ENCODE results near the gene CKS2. TPM values are rescaled to one million over a fixed set of nuclear protein-coding genes. Genes with fewer than 3 reads are reported as not detected.
"Not testable (repeated sequence)": the region's sequence is repeated elsewhere in the genome, so short reads cannot be mapped to it uniquely, and the experiment has no call there.

CKS2 gene
- total RNA-seq: 100 to 1,000 TPM; 236 to 256 TPM

GRCh38 chr9:89310475-89311345 lies at the start of gene CKS2:
CKS2 (plus strand) TSS chr9:89311195; CDS start chr9:89311293, 98 bp downstream.
- H3K36me3 Mint-ChIP-seq (ENCODE audit: low read depth): peaks cover 58% of the 10 kb centered on the region
- DNase-seq (peak; percentile 100), ATAC-seq (peak; percentile 92)
- peak within 1 kb of the TSS; percentile 87 for H3K4me3 Mint-ChIP-seq
- H3K9me3 Mint-ChIP-seq (ENCODE audit: low read depth): no peaks in the 10 kb centered on the region
- intact Hi-C loops (cut with DNase I, micrococcal nuclease): loop anchor here (1.0 to 10.0 kb wide), 5 partner anchors 8 to 1336 kb away; partner anchors contain the start of genes SECISBP2 (in 2 of the 2) and CDK20 (in 1 of the 2)
- no peaks in the 10 kb centered on the region for H3K27me3 Mint-ChIP-seq
- ChIA-PET POLR2A (interaction anchor here (1.4 kb wide), 1 partner anchor 15 kb away, joined by 4 read pairs; no protein-coding TSS in a partner anchor), CTCF (interaction anchor here (0.7 kb wide), 1 partner anchor 8 kb away, joined by 7 read pairs; the partner anchor contains the start of gene SECISBP2)
- peaks cover 39% of the 10 kb centered on the region for H3K4me1 Mint-ChIP-seq
- peak within 1 kb of the TSS; percentile 97 for H3K27ac Mint-ChIP-seq

- CTCF ChIA-PET: interaction anchor here (0.6 to 1.2 kb wide), 2 partner anchors 73 to 126 kb away, joined by 3 read pairs; no protein-coding TSS in a partner anchor
Observed at GRCh38 chr9:89273528-89274279, 37.3 kb upstream of the CKS2 start.

GRCh38 chr9:89274838-89275237 lies 36.2 kb upstream of the CKS2 start:
- DNase-seq: peak; percentile 63
- peaks cover 4% of the 10 kb centered on the region for H3K27me3 Mint-ChIP-seq
- H3K4me3 Mint-ChIP-seq: no peak overlapping the region
- peaks cover 33% of the 10 kb centered on the region for H3K4me1 Mint-ChIP-seq
- H3K9me3 Mint-ChIP-seq (ENCODE audit: low read depth): peaks cover 26% of the 10 kb centered on the region
- peak; percentile 91 for ATAC-seq
- peaks cover 12% of the 10 kb centered on the region for H3K36me3 Mint-ChIP-seq (ENCODE audit: low read depth)
- H3K27ac Mint-ChIP-seq: no peak overlapping the region
- POLR2A ChIA-PET: no interaction called here
- intact Hi-C loops (cut with DNase I, micrococcal nuclease): loop anchor here (5.0 kb wide), 4 partner anchors 93 to 683 kb away; no protein-coding TSS in a partner anchor
- CTCF ChIA-PET: no interaction called here

More at GRCh38 chr9:89273528-89274279, 37.3 kb upstream of the CKS2 start:
- ATAC-seq (no peak), DNase-seq (no peak)
- Mint-ChIP-seq H3K4me3 (no peak overlapping the region), H3K9me3 (ENCODE audit: low read depth) (peaks cover 26% of the 10 kb centered on the region), H3K27ac (no peak overlapping the region), H3K36me3 (ENCODE audit: low read depth) (peaks cover 12% of the 10 kb centered on the region), H3K27me3 (peaks cover 4% of the 10 kb centered on the region), H3K4me1 (peaks cover 26% of the 10 kb centered on the region)
- intact Hi-C loops (cut with DNase I, micrococcal nuclease): no loop called here
- POLR2A ChIA-PET: interaction anchor here (0.7 kb wide), 1 partner anchor 29 kb away, joined by 3 read pairs; no protein-coding TSS in a partner anchor

GRCh38 chr9:89276040-89276439 lies 35.0 kb upstream of the CKS2 start:
- H3K9me3 Mint-ChIP-seq (ENCODE audit: low read depth): peaks cover 26% of the 10 kb centered on the region
- CTCF ChIA-PET, H3K27ac Mint-ChIP-seq, H3K4me3 Mint-ChIP-seq, DNase-seq, ATAC-seq, H3K27me3 Mint-ChIP-seq, POLR2A ChIA-PET: not testable (repeated sequence)
- H3K36me3 Mint-ChIP-seq (ENCODE audit: low read depth): peaks cover 12% of the 10 kb centered on the region
- intact Hi-C loops (cut with DNase I, micrococcal nuclease): loop anchor here (5.0 kb wide), 4 partner anchors 94 to 684 kb away; no protein-coding TSS in a partner anchor
- H3K4me1 Mint-ChIP-seq: peaks cover 35% of the 10 kb centered on the region

- no peak for DNase-seq
- ChIA-PET CTCF (interaction anchor here (0.6 to 1.5 kb wide), 3 partner anchors 46 to 617 kb away, joined by 3 read pairs; no protein-coding TSS in a partner anchor), POLR2A (no interaction called here)
- Mint-ChIP-seq H3K4me1 (peaks cover 35% of the 10 kb centered on the region), H3K9me3 (ENCODE audit: low read depth) (peaks cover 26% of the 10 kb centered on the region), H3K27ac (no peak overlapping the region), H3K36me3 (ENCODE audit: low read depth) (peaks cover 9% of the 10 kb centered on the region), H3K4me3 (no peak overlapping the region), H3K27me3 (peaks cover 2% of the 10 kb centered on the region)
- ATAC-seq: no peak
- intact Hi-C loops (cut with DNase I, micrococcal nuclease): loop anchor here (1.0 to 5.0 kb wide), 5 partner anchors 95 to 685 kb away; no protein-coding TSS in a partner anchor
Observed at GRCh38 chr9:89277043-89277442, 34.0 kb upstream of the CKS2 start.

- ATAC-seq (peak; percentile 60), DNase-seq (peak; percentile 24)
- intact Hi-C loops (cut with DNase I, micrococcal nuclease): loop anchor here (1.0 to 5.0 kb wide), 5 partner anchors 95 to 685 kb away; no protein-coding TSS in a partner anchor
- H3K9me3 Mint-ChIP-seq (ENCODE audit: low read depth): peaks cover 25% of the 10 kb centered on the region
- ChIA-PET CTCF (interaction anchor here (0.6 to 1.5 kb wide), 3 partner anchors 46 to 617 kb away, joined by 3 read pairs; no protein-coding TSS in a partner anchor), POLR2A (no interaction called here)
- H3K36me3 Mint-ChIP-seq (ENCODE audit: low read depth): peaks cover 9% of the 10 kb centered on the region
- H3K27ac Mint-ChIP-seq: no peak overlapping the region
- H3K4me1 Mint-ChIP-seq: peaks cover 35% of the 10 kb centered on the region
- no peak overlapping the region for H3K4me3 Mint-ChIP-seq
- H3K27me3 Mint-ChIP-seq: peaks cover 2% of the 10 kb centered on the region
Observed at GRCh38 chr9:89277454-89277853, 33.5 kb upstream of the CKS2 start.

GRCh38 chr9:89278551-89278950 lies 32.4 kb upstream of the CKS2 start:
- peaks cover 7% of the 10 kb centered on the region for H3K36me3 Mint-ChIP-seq (ENCODE audit: low read depth)
- H3K27ac Mint-ChIP-seq: no peak overlapping the region
- H3K4me3 Mint-ChIP-seq: no peak overlapping the region
- ChIA-PET CTCF (interaction anchor here (0.6 to 1.8 kb wide), 17 partner anchors 8 to 1172 kb away, joined by 3 to 10 read pairs (median 4); no protein-coding TSS in a partner anchor), POLR2A (no interaction called here)
- H3K4me1 Mint-ChIP-seq: peaks cover 35% of the 10 kb centered on the region
- DNase-seq: no peak
- H3K27me3 Mint-ChIP-seq: no peaks in the 10 kb centered on the region
- no peak for ATAC-seq
- intact Hi-C loops (cut with DNase I, micrococcal nuclease): loop anchor here (2.0 to 5.0 kb wide), 5 partner anchors 96 to 688 kb away; no protein-coding TSS in a partner anchor
- peaks cover 16% of the 10 kb centered on the region for H3K9me3 Mint-ChIP-seq (ENCODE audit: low read depth)

- H3K27me3 Mint-ChIP-seq: no peaks in the 10 kb centered on the region
- no peak overlapping the region for H3K27ac Mint-ChIP-seq
- H3K4me1 Mint-ChIP-seq: peaks cover 35% of the 10 kb centered on the region
- peak; percentile 22 for DNase-seq
- H3K9me3 Mint-ChIP-seq (ENCODE audit: low read depth): peaks cover 10% of the 10 kb centered on the region
- H3K4me3 Mint-ChIP-seq: no peak overlapping the region
- CTCF ChIA-PET: interaction anchor here (0.6 to 1.8 kb wide), 16 partner anchors 9 to 1171 kb away, joined by 3 to 10 read pairs (median 4); no protein-coding TSS in a partner anchor
- intact Hi-C loops (cut with DNase I, micrococcal nuclease): loop anchor here (2.0 to 5.0 kb wide), 5 partner anchors 97 to 688 kb away; no protein-coding TSS in a partner anchor
- peak; percentile 28 for ATAC-seq
- POLR2A ChIA-PET: no interaction called here
- peaks cover 4% of the 10 kb centered on the region for H3K36me3 Mint-ChIP-seq (ENCODE audit: low read depth)
Observed at GRCh38 chr9:89278997-89279739, 31.8 kb upstream of the CKS2 start.

GRCh38 chr9:89281106-89281505 lies 29.9 kb upstream of the CKS2 start:
- no peak for DNase-seq
- no peaks in the 10 kb centered on the region for H3K9me3 Mint-ChIP-seq (ENCODE audit: low read depth)
- no peaks in the 10 kb centered on the region for H3K36me3 Mint-ChIP-seq (ENCODE audit: low read depth)
- ChIA-PET POLR2A (no interaction called here), CTCF (interaction anchor here (1.0 kb wide), 1 partner anchor 22 kb away, joined by 3 read pairs; no protein-coding TSS in a partner anchor)
- intact Hi-C loops (cut with DNase I, micrococcal nuclease): no loop called here
- no peak overlapping the region for H3K27ac Mint-ChIP-seq
- ATAC-seq: no peak
- no peak overlapping the region for H3K4me3 Mint-ChIP-seq
- peaks cover 24% of the 10 kb centered on the region for H3K4me1 Mint-ChIP-seq
- H3K27me3 Mint-ChIP-seq: no peaks in the 10 kb centered on the region

- ATAC-seq; H3K9me3 Mint-ChIP-seq (ENCODE audit: low read depth); CTCF ChIA-PET: not testable (repeated sequence)
Observed at GRCh38 chr9:89282248-89282968, 28.6 kb upstream of the CKS2 start.

More at GRCh38 chr9:89282248-89282968, 28.6 kb upstream of the CKS2 start:
- H3K27ac Mint-ChIP-seq; H3K4me3 Mint-ChIP-seq; intact Hi-C loops (cut with DNase I, micrococcal nuclease); H3K36me3 Mint-ChIP-seq (ENCODE audit: low read depth); H3K27me3 Mint-ChIP-seq; POLR2A ChIA-PET: not testable (repeated sequence)
- peak; percentile 15 for DNase-seq
- peaks cover 12% of the 10 kb centered on the region for H3K4me1 Mint-ChIP-seq
